Small intestine (tissue), 7 donors: ENCODE measurements around the gene LIMCH1. TPM values are rescaled to one million over a fixed set of nuclear protein-coding genes. Genes with fewer than 3 reads are reported as not detected.

ENCODE experiments used
- DNase-seq, 2 donors: peaks; one replicate each; pipeline versions ENCODE4 v3.0.0 to v3.0.0-alpha.2; 2013
- FAIRE-seq: peaks from 2 replicates; lab custom pipeline; 2012; peaks lifted over from hg19 to GRCh38; lab: Jason Lieb, UNC
- H3K27ac ChIP-seq, 3 donors: one replicate each; pipeline ENCODE4 v1.5.1; 2013; ENCODE audit warnings: low read length in 2 of 3, mild to moderate bottlenecking in 2 of 3, control low read depth in 1 of 3, inconsistent platforms in 1 of 3, low read depth in 1 of 3, moderate library complexity in 1 of 3
- H3K27me3 ChIP-seq, 3 donors: one replicate each; pipeline ENCODE4 v1.6.1; 2013; ENCODE audit warnings: low read length in 3 of 3, inconsistent platforms in 1 of 3; ENCODE audit not compliant: control insufficient read depth in 3 of 3, insufficient read depth in 3 of 3
- H3K36me3 ChIP-seq, 3 donors: one replicate each; pipeline ENCODE4 v1.6.1; 2013; ENCODE audit warnings: low read length in 3 of 3, inconsistent platforms in 1 of 3, low read depth in 1 of 3, mild to moderate bottlenecking in 1 of 3, moderate library complexity in 1 of 3; ENCODE audit not compliant: control insufficient read depth in 3 of 3, insufficient read depth in 2 of 3
- H3K4me1 ChIP-seq, 3 donors: one replicate each; pipeline ENCODE4 v1.6.1; 2013; ENCODE audit warnings: low read length in 2 of 3, inconsistent platforms in 1 of 3, low read depth in 1 of 3, mild to moderate bottlenecking in 1 of 3, moderate library complexity in 1 of 3; ENCODE audit not compliant: control insufficient read depth in 3 of 3, insufficient read depth in 2 of 3
- H3K4me3 ChIP-seq, 3 donors: one replicate each; pipeline ENCODE4 v1.5.1; 2013; ENCODE audit warnings: low read length in 3 of 3, control low read depth in 1 of 3, inconsistent platforms in 1 of 3, low read depth in 1 of 3, mild to moderate bottlenecking in 1 of 3, moderate library complexity in 1 of 3
- H3K9me3 ChIP-seq, 2 donors: one replicate each; pipeline ENCODE4 v1.6.1; 2013; ENCODE audit warnings: low read depth in 1 of 2, low read length in 1 of 2; ENCODE audit not compliant: control insufficient read depth in 2 of 2, insufficient read depth in 1 of 2
- WGBS, 3 donors: extraction: QIAGEN DNeasy Blood & Tissue Kit; methylation state at CpG; one replicate each; pipeline ENCODE4 v1.1.7; 2013; 5-methylcytosine and 5-hydroxymethylcytosine counted together
- polyA plus RNA-seq, 4 donors: library from polyadenylated mRNA; stranded (reverse) in 3 of 4; unstranded in 1 of 4; fragments of 200-250 nt in 3 of 4; fragments of 120-200 nt in 1 of 4; gene quantifications; one replicate each; pipeline versions ENCODE4 v1.2.1 to v1.2.3, GENCODE V29; 2013
- donor health status: healthy with polysubstance abuse.
- donor health status: control.
- donor health status: control.
- donor health status: Bipolar disorder and iron deficiency.
- donor health status: healthy.

LIMCH1 gene
- polyA plus RNA-seq, 4 donors = 1.6 to 10.8 (median 4.1) TPM

- Histone ChIP-seq H3K4me3 (no peak overlapping the region), H3K4me1 (no peaks in the 10 kb centered on the region), H3K27ac (no peak overlapping the region), H3K9me3 (no peaks in the 10 kb centered on the region), H3K27me3 (no peaks in the 10 kb centered on the region), H3K36me3 (no peaks in the 10 kb centered on the region)
- FAIRE-seq (no peak), DNase-seq (no peak)
- WGBS, 3 donors = 64 to 84% (median 79%) methylated on average over 3 of the region's 3 CpGs
These were observed 41.1 kb downstream of the LIMCH1 start for GRCh38 chr4:41579043-41579442.

DNA sequence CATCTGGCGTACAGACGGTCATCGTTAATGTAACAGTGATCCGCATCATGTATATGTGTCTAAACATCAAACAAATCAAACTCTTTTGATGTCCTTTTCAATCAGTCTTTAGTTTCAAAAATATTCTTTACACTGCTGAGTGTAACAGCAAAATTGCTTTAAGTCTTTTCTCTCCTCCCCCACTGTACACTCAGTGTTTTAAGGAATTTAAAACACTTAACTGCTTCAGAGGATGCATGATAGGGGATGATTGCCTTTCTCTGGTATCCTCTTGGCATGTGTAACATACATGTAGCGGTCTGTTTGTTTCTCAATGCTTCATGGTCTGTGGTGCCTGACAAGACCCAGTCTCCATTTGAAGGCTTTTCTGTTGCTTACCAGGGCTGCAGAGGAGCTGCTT is 41.6 kb downstream of the LIMCH1 start:
- no peaks in the 10 kb centered on the region for H3K4me1 ChIP-seq
- H3K27ac ChIP-seq = no peak overlapping the region
- no peaks in the 10 kb centered on the region for H3K36me3 ChIP-seq
- WGBS, 3 donors = 76 to 90% (median 81%) methylated on average over 5 of the region's 5 CpGs
- no peak for DNase-seq
- no peaks in the 10 kb centered on the region for H3K9me3 ChIP-seq
- FAIRE-seq = no peak
- H3K27me3 ChIP-seq = no peaks in the 10 kb centered on the region
- H3K4me3 ChIP-seq = no peak overlapping the region

DNA sequence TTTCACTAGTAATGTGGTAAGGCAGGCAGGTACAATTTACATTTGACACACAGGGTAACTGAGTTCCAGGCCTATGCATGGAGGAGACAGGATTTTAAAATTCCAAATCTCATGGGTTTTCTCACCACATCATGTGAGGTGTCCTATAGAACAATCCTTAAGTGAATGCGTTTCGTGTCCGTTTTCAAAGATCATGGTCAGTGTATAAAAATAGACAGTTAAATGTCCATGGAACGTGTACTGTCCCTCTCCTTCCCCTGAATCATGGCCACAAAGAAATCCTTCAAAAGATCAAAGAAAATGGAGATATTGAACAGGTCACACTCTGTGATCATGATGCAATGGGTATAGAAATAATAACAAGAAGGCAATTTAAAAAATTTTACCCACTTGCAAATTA is 42.0 kb downstream of the LIMCH1 start:
- FAIRE-seq = no peak
- WGBS, 3 donors = 83 to 89% (median 87%) methylated on average over 4 of the region's 4 CpGs
- no peaks in the 10 kb centered on the region for H3K36me3 ChIP-seq
- no peak overlapping the region for H3K4me3 ChIP-seq
- no peak for DNase-seq
- H3K4me1 ChIP-seq = no peaks in the 10 kb centered on the region
- no peaks in the 10 kb centered on the region for H3K27me3 ChIP-seq
- H3K9me3 ChIP-seq = peaks cover 0 to 3% of the 10 kb centered on the region in 2 donors
- no peak overlapping the region for H3K27ac ChIP-seq

DNA sequence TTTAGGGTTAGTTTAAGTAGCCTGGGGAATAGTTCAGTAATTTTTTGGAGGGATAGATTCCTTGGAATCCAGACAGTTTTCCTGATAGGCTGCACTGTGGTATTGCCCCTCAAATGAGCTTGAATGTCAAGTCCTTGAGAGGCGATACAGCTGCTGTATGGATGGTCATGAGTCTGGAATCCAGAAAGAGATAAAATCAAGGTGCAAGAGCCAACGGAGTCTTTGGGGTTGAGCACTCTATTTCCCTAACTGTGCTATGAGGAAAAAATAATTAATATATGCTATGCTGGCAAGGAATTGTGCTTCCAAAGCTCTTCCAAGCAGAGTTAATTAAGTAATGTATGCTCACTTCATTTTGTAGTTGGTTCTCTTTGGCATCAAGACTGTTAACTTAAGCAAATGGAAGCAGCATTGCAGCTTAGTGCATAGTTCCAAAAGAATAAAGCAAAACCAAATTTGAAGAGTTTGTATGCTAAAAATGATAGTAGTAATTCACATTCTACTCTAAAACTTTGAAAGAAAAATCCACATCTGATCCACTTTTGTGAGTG is 48.8 kb downstream of the LIMCH1 start:
- Histone ChIP-seq H3K9me3 (peaks cover 0 to 3% of the 10 kb centered on the region in 2 donors), H3K27me3 (no peaks in the 10 kb centered on the region), H3K27ac (no peak overlapping the region), H3K36me3 (no peaks in the 10 kb centered on the region), H3K4me3 (no peak overlapping the region), H3K4me1 (no peaks in the 10 kb centered on the region)
- FAIRE-seq (no peak), DNase-seq (no peak)
- WGBS, 3 donors = 77 to 88% (median 79%) methylated on average over 2 of the region's 2 CpGs

DNA sequence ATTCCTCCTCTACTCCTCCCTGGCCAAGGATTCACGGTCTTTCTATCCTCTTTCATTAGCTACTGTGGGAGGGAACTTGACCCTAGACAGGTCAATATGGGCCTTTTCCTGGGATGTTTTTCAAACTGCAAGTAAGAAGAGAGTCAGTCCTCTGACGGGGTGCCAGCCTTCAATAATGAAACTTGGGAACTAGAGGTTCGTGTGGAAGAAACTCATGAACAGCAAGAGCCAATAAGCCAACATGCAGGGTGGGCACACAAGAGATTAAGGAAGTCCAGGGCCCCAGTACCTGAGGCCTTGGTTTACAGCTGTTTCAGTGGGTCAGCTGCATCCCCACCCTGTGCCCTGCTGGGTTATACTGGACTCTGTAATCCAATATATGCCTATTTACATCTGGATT is 49.3 kb downstream of the LIMCH1 start:
- 58 to 78% (median 65%) methylated on average over 3 of the region's 3 CpGs for WGBS, 3 donors
- no peak overlapping the region for H3K4me3 ChIP-seq
- peaks cover 0 to 3% of the 10 kb centered on the region in 2 donors for H3K9me3 ChIP-seq
- FAIRE-seq = no peak
- no peaks in the 10 kb centered on the region for H3K27me3 ChIP-seq
- H3K36me3 ChIP-seq = no peaks in the 10 kb centered on the region
- no peak for DNase-seq
- H3K27ac ChIP-seq = no peak overlapping the region
- no peaks in the 10 kb centered on the region for H3K4me1 ChIP-seq

GRCh38 chr4:41590591-41590990 is 52.6 kb downstream of the LIMCH1 start:
- WGBS, 3 donors = 30 to 44% (median 37%) methylated on average over 3 of the region's 3 CpGs
- no peak for FAIRE-seq
- DNase-seq = no peak

GRCh38 chr4:41594432-41594831 is 56.5 kb downstream of the LIMCH1 start:
- Histone ChIP-seq H3K9me3 (no peaks in the 10 kb centered on the region), H3K4me1 (peaks cover 0 to 2% (median 0%) of the 10 kb centered on the region in 3 donors), H3K27me3 (no peaks in the 10 kb centered on the region), H3K27ac (no peak overlapping the region), H3K36me3 (no peaks in the 10 kb centered on the region), H3K4me3 (no peak overlapping the region)
- FAIRE-seq = no peak
- no peak for DNase-seq
- WGBS, 3 donors = 69 to 82% (median 72%) methylated on average over 3 of the region's 3 CpGs

More at GRCh38 chr4:41590591-41590990, 52.6 kb downstream of the LIMCH1 start:
- Histone ChIP-seq H3K9me3 (no peaks in the 10 kb centered on the region), H3K36me3 (no peaks in the 10 kb centered on the region), H3K27me3 (no peaks in the 10 kb centered on the region), H3K4me3 (no peak overlapping the region), H3K27ac (no peak overlapping the region), H3K4me1 (peaks cover 0 to 2% (median 0%) of the 10 kb centered on the region in 3 donors)

DNA sequence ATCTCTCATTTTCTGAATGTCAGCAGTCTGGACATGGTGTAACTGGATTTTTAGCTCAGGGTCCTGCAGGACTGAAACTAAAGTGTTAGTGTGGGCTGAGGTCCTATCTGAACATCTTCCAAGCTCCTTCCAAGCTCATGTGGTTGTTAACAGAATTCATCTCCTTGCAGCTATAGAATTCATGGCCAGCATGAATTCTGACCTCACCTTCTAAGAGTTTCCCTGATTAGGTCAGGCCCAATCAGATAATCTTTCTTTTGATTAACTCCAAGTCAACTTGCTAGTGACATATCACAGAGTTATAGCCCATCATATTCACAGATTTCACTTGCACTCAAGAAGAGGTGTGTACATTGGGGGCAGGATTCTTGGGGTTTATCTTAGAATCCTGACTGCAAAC is 59.5 kb downstream of the LIMCH1 start:
- no peaks in the 10 kb centered on the region for H3K36me3 ChIP-seq
- FAIRE-seq (no peak), DNase-seq (no peak)
- no peak overlapping the region for H3K4me3 ChIP-seq
- H3K4me1 ChIP-seq = peaks cover 0 to 2% (median 0%) of the 10 kb centered on the region in 3 donors
- H3K27me3 ChIP-seq = no peaks in the 10 kb centered on the region
- H3K27ac ChIP-seq = no peak overlapping the region
- H3K9me3 ChIP-seq = no peaks in the 10 kb centered on the region

- H3K27me3 ChIP-seq = no peaks in the 10 kb centered on the region
- DNase-seq (no peak), FAIRE-seq (no peak)
- no peaks in the 10 kb centered on the region for H3K36me3 ChIP-seq
- no peak overlapping the region for H3K27ac ChIP-seq
- peaks cover 0 to 2% (median 0%) of the 10 kb centered on the region in 3 donors for H3K4me1 ChIP-seq
- H3K4me3 ChIP-seq = no peak overlapping the region
- H3K9me3 ChIP-seq = no peaks in the 10 kb centered on the region
- 44 to 58% (median 53%) methylated on average over 2 of the region's 2 CpGs for WGBS, 3 donors
These were observed 60.6 kb downstream of the LIMCH1 start for GRCh38 chr4:41598580-41598979.
